ENCODE data around the gene LDLRAD4. TPM values are rescaled to one million over a fixed set of nuclear protein-coding genes. Genes with fewer than 3 reads are reported as not detected.

The LDLRAD4 gene
- total RNA-seq, 1 donor from 2014 or later: 20.4 TPM

- Mint-ChIP-seq H3K27ac (ENCODE audit: unreplicated experiment) (no peak overlapping the region), H3K9me3 (ENCODE audit: unreplicated experiment) (no peaks in the 10 kb centered on the region), H3K36me3 (ENCODE audit: unreplicated experiment) (no peaks in the 10 kb centered on the region), H3K27me3 (ENCODE audit: unreplicated experiment) (peaks cover 13% of the 10 kb centered on the region), H3K4me1 (ENCODE audit: unreplicated experiment) (peaks cover 11% of the 10 kb centered on the region), H3K4me3 (ENCODE audit: unreplicated experiment) (no peak overlapping the region)
- no peak for TF ChIP-seq CTCF (IDR thresholded peaks at IDR 0.05)
- no peak for DNase-seq (ENCODE audit: extremely low spot score, unreplicated experiment)
These were observed 142.9 kb downstream of the LDLRAD4 start for GRCh38 chr18:13361431-13361830.

- no peak for TF ChIP-seq CTCF (IDR thresholded peaks at IDR 0.05)
- Mint-ChIP-seq H3K27me3 (ENCODE audit: unreplicated experiment) (peaks cover 13% of the 10 kb centered on the region), H3K9me3 (ENCODE audit: unreplicated experiment) (no peaks in the 10 kb centered on the region), H3K27ac (ENCODE audit: unreplicated experiment) (no peak overlapping the region), H3K4me1 (ENCODE audit: unreplicated experiment) (peaks cover 11% of the 10 kb centered on the region), H3K4me3 (ENCODE audit: unreplicated experiment) (no peak overlapping the region), H3K36me3 (ENCODE audit: unreplicated experiment) (no peaks in the 10 kb centered on the region)
- DNase-seq (ENCODE audit: extremely low spot score, unreplicated experiment): no peak
These were observed 143.5 kb downstream of the LDLRAD4 start for GRCh38 chr18:13362051-13362450.

GRCh38 chr18:13362607-13363006 is 144.0 kb downstream of the LDLRAD4 start:
- no peaks in the 10 kb centered on the region for H3K36me3 Mint-ChIP-seq (ENCODE audit: unreplicated experiment)
- DNase-seq (ENCODE audit: extremely low spot score, unreplicated experiment): no peak
- no peak for TF ChIP-seq CTCF (IDR thresholded peaks at IDR 0.05)
- H3K4me1 Mint-ChIP-seq (ENCODE audit: unreplicated experiment): peaks cover 11% of the 10 kb centered on the region
- H3K27me3 Mint-ChIP-seq (ENCODE audit: unreplicated experiment): peaks cover 10% of the 10 kb centered on the region
- H3K27ac Mint-ChIP-seq (ENCODE audit: unreplicated experiment): no peak overlapping the region
- no peak overlapping the region for H3K4me3 Mint-ChIP-seq (ENCODE audit: unreplicated experiment)
- no peaks in the 10 kb centered on the region for H3K9me3 Mint-ChIP-seq (ENCODE audit: unreplicated experiment)

- Mint-ChIP-seq H3K36me3 (ENCODE audit: unreplicated experiment) (no peaks in the 10 kb centered on the region), H3K27ac (ENCODE audit: unreplicated experiment) (no peak overlapping the region), H3K27me3 (ENCODE audit: unreplicated experiment) (peaks cover 8% of the 10 kb centered on the region), H3K4me1 (ENCODE audit: unreplicated experiment) (peaks cover 11% of the 10 kb centered on the region), H3K9me3 (ENCODE audit: unreplicated experiment) (no peaks in the 10 kb centered on the region), H3K4me3 (ENCODE audit: unreplicated experiment) (no peak overlapping the region)
- no peak for DNase-seq (ENCODE audit: extremely low spot score, unreplicated experiment)
- TF ChIP-seq CTCF (IDR thresholded peaks at IDR 0.05): no peak
These were observed 144.8 kb downstream of the LDLRAD4 start for GRCh38 chr18:13363359-13363758.

GRCh38 chr18:13364721-13365205 is 146.2 kb downstream of the LDLRAD4 start:
- H3K4me1 Mint-ChIP-seq (ENCODE audit: unreplicated experiment): peaks cover 11% of the 10 kb centered on the region
- peaks cover 8% of the 10 kb centered on the region for H3K27me3 Mint-ChIP-seq (ENCODE audit: unreplicated experiment)
- no peak for TF ChIP-seq CTCF (IDR thresholded peaks at IDR 0.05)
- no peak overlapping the region for H3K27ac Mint-ChIP-seq (ENCODE audit: unreplicated experiment)
- no peaks in the 10 kb centered on the region for H3K36me3 Mint-ChIP-seq (ENCODE audit: unreplicated experiment)
- H3K9me3 Mint-ChIP-seq (ENCODE audit: unreplicated experiment): no peaks in the 10 kb centered on the region
- H3K4me3 Mint-ChIP-seq (ENCODE audit: unreplicated experiment): no peak overlapping the region
- DNase-seq (ENCODE audit: extremely low spot score, unreplicated experiment): no peak
